Measurements from ENCODE around the gene CCDC92. TPM values are rescaled to one million over a fixed set of nuclear protein-coding genes. Genes with fewer than 3 reads are reported as not detected.
A peak's percentile ranks its signal among the peaks of the same experiment; 100 is the strongest.

Gene CCDC92
- total and polyA plus RNA-seq, 2 experiments from 2014 or later, result 16.9 to 60.2 TPM

GRCh38 chr12:123900871-123901376 is 71.7 kb downstream of the CCDC92 start:
- peak; percentile 40 for DNase-seq (ENCODE audit: low spot score)
- H3K9me2 ChIP-seq (replicated peaks; ENCODE audit: insufficient read depth), result no peaks in the 10 kb centered on the region
- 40% methylated on average over 9 of the region's 9 CpGs for WGBS (ENCODE audit: low lambda C conversion rate, missing lambda C conversion rate)
- no peaks in the 10 kb centered on the region for H3K4me1 ChIP-seq (ENCODE audit: insufficient read depth)
- no peaks in the 10 kb centered on the region for H3K36me3 ChIP-seq (replicated peaks; ENCODE audit: insufficient read depth, low read depth)
- TF ChIP-seq EZH2 (IDR thresholded peaks at IDR 0.05; ENCODE audit: borderline replicate concordance), result no peak
- no peak for TF ChIP-seq EZH2phosphoT487 (IDR thresholded peaks at IDR 0.05; ENCODE audit: low read depth, severe bottlenecking, unreplicated experiment)
- TF ChIP-seq CTCF (IDR thresholded peaks at IDR 0.05; ENCODE audit: poor library complexity), result no peak
- no peaks in the 10 kb centered on the region for H3K27me3 ChIP-seq
- H2AFZ ChIP-seq, result no peak overlapping the region
- no peaks in the 10 kb centered on the region for H3K9me3 ChIP-seq (ENCODE audit: low read depth)
- no peaks in the 10 kb centered on the region for H4K20me1 ChIP-seq (ENCODE audit: insufficient read depth, poor library complexity, severe bottlenecking)
- H3K4me3 ChIP-seq, result no peak overlapping the region
- H3K4me2 ChIP-seq, result peak overlapping the region; percentile 55
- no peak overlapping the region for H3K27ac ChIP-seq
- no peaks in the 10 kb centered on the region for H3K79me2 ChIP-seq

- no peak for DNase-seq (ENCODE audit: low spot score)
These were observed 73.3 kb downstream of the CCDC92 start for GRCh38 chr12:123899368-123899767.

GRCh38 chr12:123898673-123899072 is 74.0 kb downstream of the CCDC92 start:
- Histone ChIP-seq H3K27me3 (no peaks in the 10 kb centered on the region), H3K36me3 (replicated peaks; ENCODE audit: insufficient read depth, low read depth) (no peaks in the 10 kb centered on the region), H3K4me3 (no peak overlapping the region), H4K20me1 (ENCODE audit: insufficient read depth, poor library complexity, severe bottlenecking) (no peaks in the 10 kb centered on the region), H3K4me1 (ENCODE audit: insufficient read depth) (no peaks in the 10 kb centered on the region), H3K27ac (no peak overlapping the region), H3K9me2 (replicated peaks; ENCODE audit: insufficient read depth) (no peaks in the 10 kb centered on the region), H3K9me3 (ENCODE audit: low read depth) (no peaks in the 10 kb centered on the region), H3K4me2 (no peak overlapping the region), H3K79me2 (no peaks in the 10 kb centered on the region), H2AFZ (no peak overlapping the region)
- no peak for TF ChIP-seq CTCF (IDR thresholded peaks at IDR 0.05; ENCODE audit: poor library complexity)
- no peak for TF ChIP-seq EZH2phosphoT487 (IDR thresholded peaks at IDR 0.05; ENCODE audit: low read depth, severe bottlenecking, unreplicated experiment)
- no peak for TF ChIP-seq EZH2 (IDR thresholded peaks at IDR 0.05; ENCODE audit: borderline replicate concordance)
- no peak for DNase-seq (ENCODE audit: low spot score)
- 93% methylated on average over 17 of the region's 18 CpGs for WGBS (ENCODE audit: low lambda C conversion rate, missing lambda C conversion rate)

More at GRCh38 chr12:123899368-123899767, 73.3 kb downstream of the CCDC92 start:
- 84% methylated on average over 9 of the region's 9 CpGs for WGBS (ENCODE audit: low lambda C conversion rate, missing lambda C conversion rate)
- Histone ChIP-seq H2AFZ (no peak overlapping the region), H3K4me2 (no peak overlapping the region), H3K4me1 (ENCODE audit: insufficient read depth) (no peaks in the 10 kb centered on the region), H3K79me2 (no peaks in the 10 kb centered on the region), H3K9me3 (ENCODE audit: low read depth) (no peaks in the 10 kb centered on the region), H4K20me1 (ENCODE audit: insufficient read depth, poor library complexity, severe bottlenecking) (no peaks in the 10 kb centered on the region), H3K27ac (no peak overlapping the region), H3K9me2 (replicated peaks; ENCODE audit: insufficient read depth) (no peaks in the 10 kb centered on the region), H3K27me3 (no peaks in the 10 kb centered on the region), H3K36me3 (replicated peaks; ENCODE audit: insufficient read depth, low read depth) (no peaks in the 10 kb centered on the region), H3K4me3 (no peak overlapping the region)
- TF ChIP-seq EZH2 (IDR thresholded peaks at IDR 0.05; ENCODE audit: borderline replicate concordance), result no peak

- H3K9me3 ChIP-seq (ENCODE audit: low read depth), result no peaks in the 10 kb centered on the region
- H3K4me3 ChIP-seq, result no peak overlapping the region
- no peaks in the 10 kb centered on the region for H3K4me1 ChIP-seq (ENCODE audit: insufficient read depth)
- H3K27ac ChIP-seq, result peak overlapping the region; percentile 73
- no peak for TF ChIP-seq EZH2 (IDR thresholded peaks at IDR 0.05; ENCODE audit: borderline replicate concordance)
- no peak for TF ChIP-seq EZH2phosphoT487 (IDR thresholded peaks at IDR 0.05; ENCODE audit: low read depth, severe bottlenecking, unreplicated experiment)
- TF ChIP-seq CTCF (IDR thresholded peaks at IDR 0.05; ENCODE audit: poor library complexity), result no peak
- no peaks in the 10 kb centered on the region for H3K9me2 ChIP-seq (replicated peaks; ENCODE audit: insufficient read depth)
- H3K4me2 ChIP-seq, result peak overlapping the region; percentile 42
- no peaks in the 10 kb centered on the region for H4K20me1 ChIP-seq (ENCODE audit: insufficient read depth, poor library complexity, severe bottlenecking)
- H3K79me2 ChIP-seq, result no peaks in the 10 kb centered on the region
- WGBS (ENCODE audit: low lambda C conversion rate, missing lambda C conversion rate), result 68% methylated on average over 5 of the region's 5 CpGs
- no peaks in the 10 kb centered on the region for H3K27me3 ChIP-seq
- no peaks in the 10 kb centered on the region for H3K36me3 ChIP-seq (replicated peaks; ENCODE audit: insufficient read depth, low read depth)
- no peak for DNase-seq (ENCODE audit: low spot score)
- H2AFZ ChIP-seq, result no peak overlapping the region
These were observed 75.4 kb downstream of the CCDC92 start for GRCh38 chr12:123897221-123897620.

Data from hepatocyte (in vitro differentiated cells).